GM19035 (cell line): Measurements from ENCODE around the gene ZFYVE21.

Experiments
- ATAC-seq: cut with Tn5 transposase; IDR thresholded peaks from one replicate; pipeline ENCODE4 v1.9.1; 2021; ENCODE audit not compliant: unreplicated experiment

ZFYVE21 gene

GRCh38 chr14:103735815-103736545 lies 20.4 kb downstream of the ZFYVE21 start:
- ATAC-seq = no peak

DNA sequence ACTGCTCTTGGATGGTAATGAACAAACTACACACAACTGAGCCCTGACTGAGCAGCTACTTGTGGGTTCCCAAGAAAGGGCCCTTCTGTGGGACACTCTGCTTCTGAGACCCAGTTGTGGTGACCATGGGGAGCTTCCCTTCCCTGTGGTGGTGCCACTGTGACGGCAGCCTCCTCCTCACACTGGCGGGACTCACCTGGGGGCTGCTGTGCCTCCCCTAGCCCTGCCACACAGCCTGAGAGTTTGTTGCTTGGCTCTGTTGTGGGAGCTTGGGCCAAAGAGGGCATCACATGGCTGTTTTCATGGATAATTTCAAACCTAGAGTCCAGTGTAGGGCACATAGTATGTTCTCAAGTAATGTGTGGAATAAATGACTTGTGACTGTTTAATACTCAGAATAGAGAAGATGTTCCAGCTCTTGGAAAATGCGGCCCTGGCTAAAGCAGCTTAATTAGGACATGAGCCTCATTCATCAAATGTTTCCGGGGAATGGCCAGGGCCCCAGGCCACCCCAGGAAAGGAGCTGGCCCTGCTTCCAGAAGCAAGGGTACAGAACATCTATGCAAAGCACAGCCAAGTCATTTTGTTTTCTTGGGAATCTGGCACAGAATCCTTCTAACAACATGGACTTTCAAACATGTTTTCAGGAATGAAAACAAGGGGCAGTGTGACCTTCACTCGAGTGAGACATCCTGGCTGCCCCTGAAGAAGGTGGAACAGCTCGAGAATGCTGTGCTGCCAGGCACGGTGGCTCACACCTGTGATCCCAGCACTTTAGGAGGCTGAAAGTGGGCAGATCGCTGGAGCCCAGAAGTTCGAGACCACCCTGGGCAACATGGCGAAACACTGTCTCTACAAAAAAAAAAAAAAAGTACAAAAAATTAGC lies 21.2 kb downstream of the ZFYVE21 start:
- ATAC-seq = no peak

GRCh38 chr14:103737432-103738045 lies 21.9 kb downstream of the ZFYVE21 start:
- ATAC-seq = no peak

GRCh38 chr14:103738166-103738565 lies 22.6 kb downstream of the ZFYVE21 start:
- no peak for ATAC-seq

DNA sequence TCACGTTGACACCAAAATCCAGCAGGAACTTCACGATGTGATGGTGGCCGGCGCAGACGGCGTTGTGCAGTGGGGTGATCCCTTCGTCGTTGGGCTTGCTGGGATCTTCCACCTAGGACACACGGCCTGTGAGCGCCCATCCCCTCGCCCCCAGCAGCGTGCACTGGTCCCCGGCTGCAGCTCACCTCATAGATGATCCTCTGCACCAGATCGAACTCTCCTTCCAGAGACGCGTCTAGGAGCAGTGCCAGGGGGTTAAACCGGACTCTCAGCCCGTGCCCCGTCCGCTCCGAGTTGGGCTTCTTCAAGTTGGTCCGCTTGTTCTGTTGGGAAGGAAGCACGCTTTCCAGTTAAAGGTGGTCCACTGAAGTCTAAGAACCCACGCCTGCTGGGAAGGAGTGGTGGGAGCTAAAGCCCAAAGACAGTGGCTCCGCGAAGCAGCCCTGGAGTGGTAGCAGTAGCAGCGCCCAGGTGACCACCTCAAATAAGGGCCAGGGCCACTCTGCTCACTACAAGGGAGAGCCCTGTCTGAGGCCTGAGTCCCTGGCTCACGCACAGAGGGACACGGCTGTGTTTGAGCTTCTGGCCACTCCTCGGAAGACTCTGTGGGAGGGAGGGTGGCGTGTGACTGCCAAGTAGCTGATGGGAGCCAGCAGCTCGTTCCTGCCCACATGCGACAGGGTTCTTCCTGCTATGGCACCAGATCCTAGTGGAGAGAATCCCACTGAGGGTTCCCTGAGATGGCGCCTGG lies 23.3 kb downstream of the ZFYVE21 start:
- no peak for ATAC-seq

DNA sequence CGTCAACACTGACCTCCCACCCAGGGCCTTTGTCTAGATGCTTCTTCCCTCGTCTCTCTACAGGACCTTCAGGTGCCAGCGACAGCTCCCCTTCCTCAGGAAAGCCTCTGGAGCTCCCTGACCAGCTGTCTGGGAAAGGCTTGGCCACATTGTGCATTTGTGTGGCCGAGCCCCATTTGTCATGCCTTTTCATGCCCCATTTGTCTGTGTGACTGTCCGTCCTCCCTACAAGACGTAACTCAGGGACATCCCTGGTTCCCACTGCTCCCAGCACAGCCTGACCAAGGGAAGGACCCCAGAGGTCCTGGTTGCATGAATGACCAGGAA lies 23.8 kb downstream of the ZFYVE21 start:
- ATAC-seq = no peak

GRCh38 chr14:103739793-103740501 lies 24.3 kb downstream of the ZFYVE21 start:
- ATAC-seq = no peak

DNA sequence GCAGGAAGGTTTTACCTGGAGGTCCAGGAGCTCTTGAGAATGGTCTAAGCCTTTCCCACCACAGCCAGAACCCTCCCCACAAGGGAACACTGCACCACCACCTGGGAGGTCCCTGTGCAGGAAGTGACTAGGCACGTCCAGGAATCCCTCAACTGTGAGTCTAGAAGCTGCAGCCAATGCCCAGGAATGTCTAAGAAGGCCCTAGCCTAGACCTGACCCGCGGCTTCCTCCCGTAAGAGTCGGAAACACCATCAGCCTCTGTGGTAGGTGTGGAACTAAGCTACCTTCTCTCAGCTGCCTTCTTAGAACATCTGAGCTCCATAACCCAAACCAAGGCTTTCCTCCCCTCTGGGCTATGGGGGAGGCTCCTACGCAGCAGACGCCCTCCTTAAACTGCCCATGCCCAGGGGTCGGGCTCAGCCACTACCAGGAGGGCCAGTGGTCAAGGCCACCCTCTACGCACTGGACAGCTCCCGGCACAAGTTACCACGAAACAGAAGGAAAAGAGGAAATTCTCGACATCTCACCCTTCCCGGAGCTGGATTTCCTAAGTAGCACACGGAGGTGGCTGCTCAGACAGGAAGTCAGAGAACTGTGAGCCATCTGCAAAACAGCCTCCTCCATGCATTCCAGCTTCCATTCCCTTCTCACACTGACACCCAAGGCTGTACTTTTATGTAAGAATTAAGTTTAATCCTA lies 25.5 kb downstream of the ZFYVE21 start:
- no peak for ATAC-seq

DNA sequence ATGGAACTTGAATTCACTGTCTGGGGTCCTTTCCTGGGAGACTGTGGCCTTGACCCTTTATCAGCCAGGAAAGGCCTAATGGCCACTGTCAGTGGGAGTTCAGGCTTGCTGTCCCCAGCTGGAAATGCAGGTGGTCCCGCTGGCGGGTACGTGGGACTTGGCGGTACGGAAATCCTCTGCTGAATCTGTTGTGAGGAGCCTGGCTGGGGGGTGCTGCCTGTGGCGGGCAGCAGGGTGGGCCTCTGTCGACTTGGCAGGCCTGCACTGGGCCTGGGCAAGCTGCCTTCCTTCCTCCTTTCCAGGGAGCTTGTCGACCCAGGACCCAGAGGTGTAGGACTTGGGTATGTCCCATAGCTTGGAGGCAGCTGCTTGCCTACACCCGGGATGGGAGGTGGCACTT lies 26.3 kb downstream of the ZFYVE21 start:
- no peak for ATAC-seq

GRCh38 chr14:103742499-103743255 lies 27.1 kb downstream of the ZFYVE21 start:
- no peak for ATAC-seq

DNA sequence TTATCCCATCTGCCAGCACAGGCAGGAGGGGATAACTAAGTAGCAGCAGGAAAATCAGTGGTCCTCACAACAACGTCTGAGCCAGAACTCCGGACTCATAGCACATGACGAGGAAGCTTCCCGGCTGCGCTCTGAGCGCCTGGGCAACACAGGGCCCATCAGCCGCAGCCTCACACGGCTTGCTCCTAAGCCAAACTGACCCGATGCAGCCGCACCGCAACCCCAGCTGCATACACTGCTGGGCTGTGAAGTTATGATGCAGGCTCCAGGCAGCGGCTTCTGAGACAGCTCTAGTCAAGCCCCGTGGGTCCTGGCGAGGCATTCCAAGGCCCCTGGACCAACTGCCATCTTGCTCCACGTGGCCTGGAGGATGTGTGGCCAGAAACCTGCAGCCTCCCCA lies 28.1 kb downstream of the ZFYVE21 start:
- no peak for ATAC-seq

GRCh38 chr14:103744621-103745395 lies 29.2 kb downstream of the ZFYVE21 start:
- ATAC-seq = no peak

DNA sequence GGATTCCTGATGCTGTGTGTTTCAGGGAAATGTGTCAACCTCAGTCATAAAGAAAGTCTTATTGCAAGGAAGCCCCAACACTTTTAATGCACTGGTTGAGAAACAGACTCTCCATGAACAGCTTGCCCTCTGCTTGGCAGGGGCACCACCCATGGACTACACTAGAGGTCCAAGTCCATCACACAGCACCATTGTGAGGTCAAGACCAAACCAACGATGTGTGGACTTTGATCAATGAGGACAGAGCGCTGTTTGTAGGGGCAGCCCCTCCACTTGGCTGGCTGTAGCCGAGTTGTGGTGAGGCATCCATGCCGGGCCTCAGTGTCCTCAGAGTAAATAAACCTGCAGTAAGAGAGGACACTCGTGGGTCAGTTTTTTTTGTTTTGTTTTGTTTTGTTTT lies 29.8 kb downstream of the ZFYVE21 start:
- no peak for ATAC-seq

GRCh38 chr14:103746701-103747100 lies 31.1 kb downstream of the ZFYVE21 start:
- no peak for ATAC-seq

- no peak for ATAC-seq
Measured at GRCh38 chr14:103748534-103748857, 32.9 kb downstream of the ZFYVE21 start.

DNA sequence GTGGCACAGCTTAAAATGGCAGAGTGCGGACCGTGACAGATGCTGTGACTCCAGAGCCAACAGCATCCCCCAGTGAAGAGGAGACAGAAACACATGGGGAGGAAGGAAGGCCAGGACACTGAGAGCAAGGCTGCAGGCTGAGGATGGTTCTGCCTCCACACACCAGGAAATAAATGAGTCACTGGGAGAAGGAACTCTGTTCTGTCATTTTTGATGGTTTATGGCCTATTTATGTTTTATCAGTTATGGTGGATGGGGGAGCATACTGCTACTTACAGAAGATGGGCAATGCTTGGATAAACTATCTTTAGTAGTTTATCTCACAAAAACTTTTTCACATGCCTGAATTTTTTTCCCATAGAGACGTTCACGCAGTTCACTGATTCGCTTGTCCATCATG lies 33.8 kb downstream of the ZFYVE21 start:
- ATAC-seq = no peak

DNA sequence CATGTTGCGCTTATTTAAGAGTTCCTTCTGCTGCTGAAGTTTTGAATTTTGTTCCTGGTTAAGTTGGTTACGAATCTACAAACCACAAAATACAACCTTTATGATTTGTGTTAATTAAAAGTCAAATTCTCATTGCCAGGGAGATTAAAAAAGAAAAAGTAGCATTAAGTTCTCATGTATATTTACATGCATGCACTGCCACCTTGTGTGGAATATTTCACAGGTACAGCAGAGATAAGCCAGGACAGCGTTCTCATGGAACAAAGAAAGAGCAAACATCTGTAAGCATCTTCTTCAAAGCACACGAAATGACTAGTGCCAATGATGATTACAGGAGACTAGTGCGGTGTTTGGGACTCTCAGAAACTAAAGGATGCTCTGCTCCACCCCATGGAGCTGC lies 34.2 kb downstream of the ZFYVE21 start:
- no peak for ATAC-seq

- ATAC-seq = no peak
Measured at GRCh38 chr14:103753774-103754173, 38.2 kb downstream of the ZFYVE21 start.

DNA sequence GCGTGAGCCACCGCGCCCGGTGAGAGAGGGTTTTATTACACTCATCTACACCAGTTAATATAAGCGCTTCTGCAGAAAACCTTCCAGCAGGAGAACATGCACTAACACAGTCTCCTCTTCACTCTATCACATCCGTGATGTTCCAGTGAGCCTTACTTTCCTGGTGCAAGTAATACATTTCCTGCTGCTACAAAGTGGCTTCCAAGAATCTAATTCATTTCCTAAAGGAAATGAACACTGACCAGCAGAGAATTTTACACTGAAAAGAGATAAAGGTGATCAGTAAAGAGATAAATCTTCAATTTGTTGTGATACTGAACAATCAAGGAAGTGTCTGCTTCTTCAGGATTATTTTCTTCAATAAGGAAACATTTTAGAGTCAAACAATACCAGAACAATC lies 39.5 kb downstream of the ZFYVE21 start:
- no peak for ATAC-seq
